Calu3 (cell line): ENCODE results near the gene BCOR. TPM values are rescaled to one million over a fixed set of nuclear protein-coding genes. Genes with fewer than 3 reads are reported as not detected.

ENCODE experiments used
- BruUV-seq: library from RNA; stranded (reverse); fragments of 400-500 nt; replicated peaks from 2 replicates; lab custom pipeline; 2021; lab: Mats Ljungman, UMichigan
- CTCF ChIA-PET: fragments of 300-600 bp; sonication (Branson Sonifier 250); formaldehyde crosslinking; loops from one replicate; lab custom pipeline; 2022; ENCODE audit warnings: antibody characterized with exemption; lab: Charles Lee
- DNase-seq: peaks from one replicate; pipeline ENCODE4 v3.0.0; 2022
- H3K27ac Mint-ChIP-seq: one replicate; pipeline ENCODE4 v1.8.0; 2022; ENCODE audit warnings: mixed read lengths; ENCODE audit not compliant: unreplicated experiment
- H3K27me3 Mint-ChIP-seq: one replicate; pipeline ENCODE4 v1.8.0; 2022; ENCODE audit warnings: mixed read lengths; ENCODE audit not compliant: unreplicated experiment
- H3K36me3 Mint-ChIP-seq: one replicate; pipeline ENCODE4 v1.8.0; 2022; ENCODE audit warnings: mild to moderate bottlenecking, moderate library complexity, mixed read lengths; ENCODE audit not compliant: insufficient read depth, unreplicated experiment
- H3K4me1 Mint-ChIP-seq: one replicate; pipeline ENCODE4 v1.8.0; 2022; ENCODE audit warnings: mild to moderate bottlenecking, low read depth, mixed read lengths; ENCODE audit not compliant: unreplicated experiment
- H3K4me3 Mint-ChIP-seq: one replicate; pipeline ENCODE4 v1.8.0; 2022; ENCODE audit warnings: mild to moderate bottlenecking, low read depth, moderate library complexity, mixed read lengths; ENCODE audit not compliant: unreplicated experiment
- H3K9me3 Mint-ChIP-seq: one replicate; pipeline ENCODE4 v1.8.0; 2022; ENCODE audit warnings: low read depth, mixed read lengths; ENCODE audit not compliant: unreplicated experiment
- CTCF ChIP-seq: fragments of 200-600 bp; IDR thresholded peaks from one replicate; pipeline ENCODE4 v1.8.0; 2022; ENCODE audit warnings: antibody characterized with exemption; ENCODE audit not compliant: unreplicated experiment
- intact Hi-C: fragments of 100-400 bp; cut with micrococcal nuclease; formaldehyde crosslinking; loops from one replicate; pipeline ENCODE4 v1.10.0; 2022; ENCODE audit not compliant: unreplicated experiment
- total RNA-seq: library from RNA; stranded (reverse); gene quantifications from 2 replicates; pipeline ENCODE4 v1.2.3, GENCODE V29; 2022

The BCOR gene
- total RNA-seq, 1 experiment from 2014 or later, result 21.1 TPM

DNA sequence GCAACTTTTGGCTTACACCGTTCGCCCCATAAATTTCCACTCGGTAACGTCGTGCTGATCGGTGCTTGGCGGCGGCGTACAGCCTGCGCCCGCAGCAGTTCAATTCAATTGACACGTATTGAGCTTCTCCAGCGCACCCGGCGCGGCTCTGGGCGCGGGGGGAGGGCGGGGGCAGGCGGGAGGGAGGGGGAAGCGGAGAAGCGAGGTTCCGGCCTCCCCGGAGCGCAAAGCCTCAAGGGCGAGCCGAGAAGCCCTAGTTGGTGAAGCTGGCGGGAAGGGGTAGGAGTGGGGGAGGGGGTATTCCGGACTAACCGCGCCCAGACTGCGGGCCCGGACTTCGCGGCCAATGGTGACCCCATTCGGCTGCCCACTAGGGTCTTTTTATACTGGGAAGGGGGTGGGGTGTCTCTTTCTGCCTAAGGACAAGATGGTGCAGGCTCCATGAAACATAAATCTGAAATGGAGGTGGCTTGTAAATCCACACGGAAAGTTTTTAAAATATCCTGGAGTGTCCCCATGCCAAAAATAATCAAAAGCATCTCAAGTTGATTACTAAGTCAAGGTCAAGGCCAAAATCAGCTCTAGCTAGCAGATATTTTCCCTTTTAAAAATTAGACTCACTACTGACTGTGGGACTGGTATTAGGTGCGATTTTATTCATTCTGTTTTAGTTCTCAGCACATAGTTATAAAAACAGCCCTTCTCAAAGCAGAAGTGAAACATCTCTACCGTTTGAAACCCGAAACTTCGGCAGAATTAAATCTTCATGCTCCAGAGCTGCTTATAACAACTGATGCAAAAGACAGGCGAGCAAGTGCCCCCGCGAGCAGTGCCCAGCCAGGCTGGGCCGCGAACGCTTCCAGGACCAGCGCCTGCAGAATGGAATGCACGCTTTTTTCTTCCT lies 1.5 kb upstream of the BCOR start:
- peaks cover 55% of the 10 kb centered on the region for H3K36me3 Mint-ChIP-seq
- no peaks in the 10 kb centered on the region for H3K9me3 Mint-ChIP-seq
- no TSS peak for BruUV-seq
- no peak for TF ChIP-seq CTCF
- intact Hi-C loops, result loop anchor here (5.0 to 10.0 kb wide), 2 partner anchors 285 to 367 kb away; no protein-coding TSS in a partner anchor
- H3K4me1 Mint-ChIP-seq, result peaks cover 9% of the 10 kb centered on the region
- no peak overlapping the region for H3K27ac Mint-ChIP-seq
- peak; percentile 44 for DNase-seq
- peak overlapping the region; percentile 83 for H3K4me3 Mint-ChIP-seq
- H3K27me3 Mint-ChIP-seq, result peaks cover 2% of the 10 kb centered on the region
- CTCF ChIA-PET, result interaction anchor here (0.7 to 1.4 kb wide), 2 partner anchors 11 to 56 kb away, joined by 4 to 5 read pairs; no protein-coding TSS in a partner anchor

DNA sequence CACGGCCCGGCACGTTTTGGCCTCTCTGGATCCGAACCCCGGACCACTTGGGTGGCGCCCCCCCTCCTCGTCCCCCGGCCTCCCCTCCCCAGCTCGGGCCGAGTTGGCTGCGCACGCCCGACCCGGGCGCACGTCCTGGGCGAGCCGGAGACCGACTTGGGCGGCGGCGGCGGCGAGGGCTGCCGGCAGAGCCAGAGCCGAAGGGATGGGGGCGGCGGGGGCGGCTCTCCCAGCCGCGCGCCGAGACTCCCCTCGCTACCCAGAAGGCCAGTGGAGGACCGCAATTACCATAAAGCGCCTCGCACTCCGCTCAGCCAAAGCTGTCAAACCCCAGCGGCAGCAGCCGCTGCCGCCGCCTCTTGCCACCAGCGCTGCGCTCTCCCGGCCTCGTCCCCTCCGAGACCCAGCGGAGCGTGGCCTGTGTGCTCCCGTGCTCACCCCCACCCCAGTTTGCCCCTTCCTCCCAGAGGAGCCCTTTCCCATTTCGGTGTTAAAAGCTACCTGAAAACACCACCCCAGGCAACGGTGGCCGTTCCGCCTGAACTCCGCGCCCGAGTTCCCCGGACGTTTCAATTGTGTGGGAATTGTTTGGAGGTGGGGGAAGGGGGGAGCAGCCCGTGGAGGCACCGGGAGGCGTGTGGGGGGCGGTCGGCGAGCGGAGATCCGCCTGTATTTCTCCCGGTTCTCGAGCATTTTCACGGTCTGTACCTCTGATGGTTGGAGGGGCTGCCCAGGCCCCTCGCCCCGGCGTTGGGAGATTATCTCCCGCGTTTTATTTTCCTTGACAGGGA lies 701 bp upstream of the BCOR start:
- intact Hi-C loops, result loop anchor here (5.0 to 10.0 kb wide), 2 partner anchors 284 to 366 kb away; no protein-coding TSS in a partner anchor
- BruUV-seq, result no TSS peak
- no peaks in the 10 kb centered on the region for H3K9me3 Mint-ChIP-seq
- no peak for TF ChIP-seq CTCF
- H3K36me3 Mint-ChIP-seq, result peaks cover 62% of the 10 kb centered on the region
- H3K27me3 Mint-ChIP-seq, result peaks cover 10% of the 10 kb centered on the region
- peak; percentile 70 for DNase-seq
- CTCF ChIA-PET, result interaction anchor here (0.7 to 1.4 kb wide), 3 partner anchors 10 to 57 kb away, joined by 3 to 5 read pairs (median 4); no protein-coding TSS in a partner anchor
- H3K27ac Mint-ChIP-seq, result no peak overlapping the region
- peaks cover 18% of the 10 kb centered on the region for H3K4me1 Mint-ChIP-seq
- peak overlapping the region; percentile 83 for H3K4me3 Mint-ChIP-seq

DNA sequence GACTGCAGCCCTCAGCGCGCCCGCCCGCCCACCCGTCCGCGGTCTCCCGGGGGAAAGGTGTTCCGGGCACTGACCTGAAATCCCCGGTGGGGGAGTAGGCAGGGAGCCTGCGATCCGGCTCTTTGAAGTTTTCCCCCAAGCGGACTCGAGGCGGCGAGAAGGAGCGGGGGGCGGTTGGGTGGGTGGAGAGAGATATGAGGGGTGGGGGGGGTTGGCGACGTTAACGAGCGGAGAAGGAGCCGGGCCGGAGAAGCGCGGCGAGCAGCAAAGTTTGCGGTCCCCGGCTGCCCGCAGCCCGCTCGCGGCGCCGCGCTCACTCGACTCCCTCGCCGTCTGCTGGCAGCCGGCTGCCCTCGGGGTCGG lies 636 bp downstream of the BCOR start:
- H3K4me3 Mint-ChIP-seq, result peak overlapping the region; percentile 83
- BruUV-seq, result no TSS peak
- H3K27ac Mint-ChIP-seq, result no peak overlapping the region
- CTCF ChIA-PET, result interaction anchor here (0.6 kb wide), 1 partner anchor 282 kb away, joined by 3 read pairs; no protein-coding TSS in a partner anchor
- peaks cover 31% of the 10 kb centered on the region for H3K4me1 Mint-ChIP-seq
- intact Hi-C loops, result loop anchor here (5.0 to 10.0 kb wide), 2 partner anchors 282 to 365 kb away; no protein-coding TSS in a partner anchor
- TF ChIP-seq CTCF, result no peak
- DNase-seq, result peak; percentile 14
- peaks cover 62% of the 10 kb centered on the region for H3K36me3 Mint-ChIP-seq
- peaks cover 24% of the 10 kb centered on the region for H3K27me3 Mint-ChIP-seq
- no peaks in the 10 kb centered on the region for H3K9me3 Mint-ChIP-seq

- CTCF ChIA-PET, result interaction anchor here (0.6 kb wide), 1 partner anchor 281 kb away, joined by 3 read pairs; no protein-coding TSS in a partner anchor
- no TSS peak for BruUV-seq
- H3K27ac Mint-ChIP-seq, result peak overlapping the region; percentile 27
- intact Hi-C loops, result loop anchor here (5.0 to 10.0 kb wide), 2 partner anchors 282 to 364 kb away; no protein-coding TSS in a partner anchor
- H3K27me3 Mint-ChIP-seq, result peaks cover 24% of the 10 kb centered on the region
- DNase-seq, result peak; percentile 45
- TF ChIP-seq CTCF, result no peak
- H3K9me3 Mint-ChIP-seq, result no peaks in the 10 kb centered on the region
- H3K4me1 Mint-ChIP-seq, result peaks cover 31% of the 10 kb centered on the region
- peaks cover 62% of the 10 kb centered on the region for H3K36me3 Mint-ChIP-seq
- peak overlapping the region; percentile 83 for H3K4me3 Mint-ChIP-seq
Observed at GRCh38 chrX:40096395-40097091, 1.2 kb downstream of the BCOR start.
